ENCODE data around the gene ADIPOR2.
A peak's percentile ranks its signal among the peaks of the same experiment; 100 is the strongest.
"Not testable (repeated sequence)": the region's sequence is repeated elsewhere in the genome, so short reads cannot be mapped to it uniquely, and the experiment has no call there.

The ADIPOR2 gene

DNA sequence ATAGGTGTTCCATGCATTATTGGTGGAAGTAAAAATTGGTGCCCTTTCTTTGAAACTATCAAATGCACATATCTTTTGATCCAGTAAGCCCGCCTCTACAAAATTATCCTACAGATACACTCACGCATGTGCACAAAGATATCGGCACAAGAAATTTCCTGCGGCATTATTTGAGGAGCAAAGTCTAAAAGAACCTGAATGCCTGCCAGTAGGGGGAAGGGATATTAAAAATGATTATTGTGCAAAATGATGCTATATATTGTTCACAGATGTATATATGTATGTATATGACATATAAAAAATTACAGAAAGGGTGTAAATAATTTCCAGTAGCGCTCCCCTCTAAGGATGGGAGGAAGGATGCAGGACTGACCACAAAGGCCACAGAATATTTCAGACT lies 24.7 kb upstream of the ADIPOR2 start:
- DNase-seq = no peak

GRCh38 chr12:1666685-1667162 lies 24.1 kb upstream of the ADIPOR2 start:
- DNase-seq = no peak

DNA sequence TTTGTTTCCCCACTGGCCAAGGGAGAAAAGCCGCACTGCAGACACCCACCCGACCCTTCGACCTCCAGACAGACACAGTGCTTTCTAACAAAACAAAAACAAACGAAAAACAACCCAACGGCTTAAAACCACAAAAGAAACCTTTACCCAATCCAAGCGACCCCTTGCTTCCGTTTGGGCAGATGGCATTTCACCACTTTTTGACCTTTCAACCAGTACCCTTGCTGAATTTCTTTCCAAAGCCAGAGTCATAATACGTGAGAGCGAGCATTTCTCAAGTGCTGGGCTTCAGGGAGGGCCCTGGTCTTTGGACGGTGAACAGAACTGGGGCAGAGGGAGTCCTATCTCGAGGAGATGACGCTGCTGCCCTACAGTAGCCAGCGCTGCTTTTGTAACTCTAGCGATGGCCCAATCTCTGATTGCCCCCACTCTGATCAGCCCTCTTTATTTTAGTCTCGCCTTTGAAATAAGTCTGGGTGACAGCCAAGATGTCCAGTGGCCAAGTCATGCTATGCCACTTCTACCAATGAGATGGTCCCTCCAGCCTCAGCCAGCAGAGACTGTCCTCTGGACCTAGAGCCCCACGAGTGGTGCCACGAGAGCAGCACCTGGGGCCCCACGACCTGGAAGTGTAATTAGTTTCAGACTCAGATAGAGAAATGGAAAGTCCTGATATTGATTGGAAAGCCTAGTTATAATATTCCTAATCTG lies 21.9 kb upstream of the ADIPOR2 start:
- no peak for DNase-seq

GRCh38 chr12:1670358-1671268 lies 20.3 kb upstream of the ADIPOR2 start:
- no peak for DNase-seq

DNA sequence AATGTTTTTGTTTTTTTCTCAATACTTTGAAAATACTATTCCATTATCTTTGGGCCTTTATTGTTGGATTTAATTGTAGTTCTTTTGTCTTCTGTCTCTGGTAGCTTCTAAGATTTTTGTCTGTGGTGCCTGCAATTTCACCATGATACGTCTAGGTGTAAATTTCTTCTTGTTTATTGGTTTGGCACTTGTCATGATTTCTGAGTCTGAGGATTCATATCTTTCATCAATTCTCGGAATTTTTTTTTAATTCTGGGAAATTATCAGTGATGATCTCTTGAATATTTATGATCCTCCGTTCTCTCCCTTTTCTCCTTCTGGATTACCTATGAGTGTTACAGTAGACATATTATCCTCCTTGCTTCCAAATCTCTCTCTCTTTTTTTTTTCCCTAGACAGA lies 14.8 kb upstream of the ADIPOR2 start:
- no peak for DNase-seq

- no peak for DNase-seq
Measured at GRCh38 chr12:1680804-1681492, 9.9 kb upstream of the ADIPOR2 start.

DNA sequence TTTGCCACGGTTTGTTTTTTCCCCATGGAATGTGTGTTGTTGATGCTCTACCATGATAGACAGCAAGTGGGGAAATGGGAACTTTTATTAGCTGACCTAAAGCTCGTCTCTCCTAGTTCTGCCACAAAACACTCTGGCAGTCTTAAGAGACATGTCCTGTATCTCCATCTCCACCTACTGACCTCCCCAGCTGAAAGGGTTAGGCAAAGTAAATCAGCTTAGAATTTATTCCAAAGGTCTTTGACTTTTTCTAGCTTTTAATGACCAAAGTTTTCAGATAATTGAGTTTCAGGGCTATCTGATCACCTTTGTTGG lies 9.4 kb upstream of the ADIPOR2 start:
- no peak for DNase-seq

DNA sequence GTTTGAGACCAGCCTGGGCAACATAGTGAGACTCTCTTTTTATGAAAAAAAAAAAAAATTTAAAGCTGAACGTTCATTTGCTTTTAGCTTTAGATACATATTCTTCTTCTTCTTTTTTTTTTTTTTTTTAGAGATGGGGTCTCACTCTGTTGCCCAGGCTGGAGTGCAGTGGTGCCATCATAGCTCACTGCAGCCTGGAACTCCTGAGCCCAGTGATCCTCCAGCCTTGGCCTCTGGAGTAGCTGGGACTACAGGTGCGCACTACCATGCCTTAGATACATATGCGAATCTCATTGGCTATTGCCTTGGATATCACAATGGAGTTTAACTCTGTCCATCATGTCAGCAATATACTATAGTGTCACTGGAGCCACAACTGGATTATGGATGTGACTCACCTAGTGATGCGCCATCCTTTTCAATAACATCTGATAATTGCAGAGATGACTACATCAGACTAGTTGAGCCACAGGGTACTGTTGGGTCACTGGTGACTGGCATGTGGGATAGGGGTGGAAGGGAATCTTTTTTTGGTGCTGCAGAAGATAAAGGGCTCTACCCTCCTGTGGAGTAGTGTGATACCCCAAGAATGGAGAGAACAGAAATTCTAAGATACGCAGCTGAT lies 2.7 kb upstream of the ADIPOR2 start:
- no peak for DNase-seq

- peak; percentile 68 for DNase-seq
Measured at GRCh38 chr12:1691123-1692007, 495 bp downstream of the ADIPOR2 start.

DNA sequence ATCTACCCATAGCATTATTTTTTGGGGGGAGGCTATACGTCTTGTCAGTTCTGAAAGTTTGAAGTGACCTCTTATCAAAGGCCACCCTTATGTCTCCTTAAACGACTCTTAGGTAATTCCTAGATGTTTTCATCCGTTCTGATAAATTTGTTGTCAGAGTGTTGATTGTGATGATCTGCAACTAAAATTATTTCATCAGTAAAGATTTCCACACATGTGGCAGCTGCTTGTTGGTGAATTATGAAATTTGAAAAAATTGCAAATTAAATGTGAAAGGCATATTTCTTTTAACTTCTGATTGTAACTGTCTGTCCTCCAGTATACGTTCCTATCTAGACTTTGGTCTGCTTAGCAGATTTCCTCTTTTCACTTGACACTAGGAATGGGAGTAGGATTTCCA lies 1.4 kb downstream of the ADIPOR2 start:
- DNase-seq = no peak

DNA sequence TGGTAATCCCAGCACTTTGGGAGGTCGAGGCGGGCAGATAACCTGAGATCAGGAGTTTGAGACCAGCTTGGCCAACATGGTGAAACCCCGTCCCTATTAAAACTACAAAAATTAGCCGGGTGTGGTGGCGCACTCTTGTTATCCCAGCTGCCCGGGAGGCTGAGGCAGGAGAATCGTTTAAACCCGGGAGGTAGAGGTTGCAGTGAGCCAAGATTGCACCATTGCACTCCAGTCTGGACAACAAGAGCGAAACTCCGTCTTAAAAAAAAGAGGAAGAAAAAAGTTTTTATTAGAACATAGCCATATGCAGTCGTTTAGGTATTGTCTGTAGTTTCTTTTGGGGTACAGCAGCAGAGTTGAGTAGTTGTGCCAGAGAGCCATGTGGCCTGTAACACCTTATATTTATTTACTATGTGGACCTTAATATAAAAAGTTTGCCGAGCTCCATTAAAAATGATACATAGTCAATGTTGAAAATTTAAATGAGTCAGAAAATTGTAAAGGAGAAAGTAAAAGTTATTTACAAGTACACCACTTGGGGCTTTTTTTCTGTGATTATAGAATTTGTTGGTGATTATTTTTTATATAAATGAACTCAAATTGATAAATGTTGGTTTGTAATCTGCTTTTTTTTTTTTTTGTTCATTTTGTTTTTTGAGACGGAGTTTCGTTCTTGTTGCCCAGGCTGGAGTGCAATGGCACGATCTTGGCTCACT lies 2.2 kb downstream of the ADIPOR2 start:
- no peak for DNase-seq

- not testable (repeated sequence) for DNase-seq
Measured at GRCh38 chr12:1695097-1695496, 4.2 kb downstream of the ADIPOR2 start.

GRCh38 chr12:1695886-1696670 lies 5.2 kb downstream of the ADIPOR2 start:
- no peak for DNase-seq

DNA sequence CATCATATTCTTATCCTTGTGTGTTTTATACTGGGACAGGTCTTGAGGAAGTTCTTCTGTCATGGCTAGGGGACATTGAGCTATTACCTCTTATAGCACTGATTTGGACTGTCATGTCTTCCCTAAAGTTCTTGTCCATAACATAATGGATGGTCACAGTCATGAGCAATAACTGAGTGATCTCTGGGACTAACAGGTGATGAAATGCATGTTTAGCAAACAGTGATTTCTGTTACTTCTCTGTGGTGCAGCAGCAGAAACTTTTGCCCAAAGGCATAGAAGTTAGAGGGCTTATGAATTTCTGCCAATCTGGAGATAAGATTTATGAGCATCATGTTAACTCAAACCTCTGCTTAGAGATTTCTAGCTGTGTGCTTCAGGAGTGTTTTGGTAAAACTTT lies 5.9 kb downstream of the ADIPOR2 start:
- DNase-seq = no peak

GRCh38 chr12:1697271-1697670 lies 6.4 kb downstream of the ADIPOR2 start:
- DNase-seq = no peak

- DNase-seq = no peak
Measured at GRCh38 chr12:1698720-1699119, 7.8 kb downstream of the ADIPOR2 start.

GRCh38 chr12:1702713-1703112 lies 11.8 kb downstream of the ADIPOR2 start:
- no peak for DNase-seq

GRCh38 chr12:1703771-1704722 lies 13.2 kb downstream of the ADIPOR2 start:
- DNase-seq = no peak
